GM18861 (cell line): ENCODE results near the gene SELPLG.
A peak's percentile ranks its signal among the peaks of the same experiment; 100 is the strongest.
"Not testable (repeated sequence)": the region's sequence is repeated elsewhere in the genome, so short reads cannot be mapped to it uniquely, and the experiment has no call there.

Experiments
- ATAC-seq: cut with Tn5 transposase; IDR thresholded peaks from one replicate; pipeline ENCODE4 v1.9.1; 2021; ENCODE audit not compliant: unreplicated experiment

The SELPLG gene

GRCh38 chr12:108620236-108620879, 13.3 kb downstream of the SELPLG start:
- no peak for ATAC-seq

- ATAC-seq, result no peak
These were observed 14.1 kb downstream of the SELPLG start for GRCh38 chr12:108619369-108620160.

GRCh38 chr12:108618953-108619274, 14.8 kb downstream of the SELPLG start:
- not testable (repeated sequence) for ATAC-seq

- peak; percentile 35 for ATAC-seq
These were observed 15.4 kb downstream of the SELPLG start for GRCh38 chr12:108618079-108618952.

- peak; percentile 71 for ATAC-seq
These were observed 16.5 kb downstream of the SELPLG start for GRCh38 chr12:108616941-108617858.

- ATAC-seq, result no peak
These were observed 17.3 kb downstream of the SELPLG start for GRCh38 chr12:108616359-108616758.

GRCh38 chr12:108615918-108616317, 17.8 kb downstream of the SELPLG start:
- ATAC-seq, result no peak

GRCh38 chr12:108614639-108615038, 19.1 kb downstream of the SELPLG start:
- ATAC-seq, result no peak

- ATAC-seq, result no peak
These were observed 19.7 kb downstream of the SELPLG start for GRCh38 chr12:108614041-108614440.

- no peak for ATAC-seq
These were observed 20.1 kb downstream of the SELPLG start for GRCh38 chr12:108613548-108613947.

GRCh38 chr12:108612788-108613282, 20.9 kb downstream of the SELPLG start:
- no peak for ATAC-seq

- ATAC-seq, result no peak
These were observed 21.7 kb downstream of the SELPLG start for GRCh38 chr12:108611884-108612415.

GRCh38 chr12:108610856-108611605, 22.7 kb downstream of the SELPLG start:
- no peak for ATAC-seq

- ATAC-seq, result no peak
These were observed 23.3 kb downstream of the SELPLG start for GRCh38 chr12:108610336-108610815.

GRCh38 chr12:108609537-108610335, 24.0 kb downstream of the SELPLG start:
- ATAC-seq, result no peak

- ATAC-seq, result no peak
These were observed 25.1 kb downstream of the SELPLG start for GRCh38 chr12:108608616-108609015.

GRCh38 chr12:108607981-108608600, 25.6 kb downstream of the SELPLG start:
- no peak for ATAC-seq

- ATAC-seq, result no peak
These were observed 27.2 kb downstream of the SELPLG start for GRCh38 chr12:108606492-108606891.
